GM03348 (cell line): ENCODE measurements around the gene ABCA1.

ENCODE experiments used
- DNase-seq: peaks from one replicate; pipeline ENCODE4 v3.0.0; 2012; ENCODE audit warnings: low spot score

ABCA1 gene

GRCh38 chr9:104758974-104759373 lies 169.0 kb downstream of the ABCA1 start:
- DNase-seq, result no peak

GRCh38 chr9:104750185-104750767 lies 177.7 kb downstream of the ABCA1 start:
- DNase-seq, result no peak

GRCh38 chr9:104748359-104749031 lies 179.5 kb downstream of the ABCA1 start:
- peak; percentile 51 for DNase-seq

- DNase-seq, result peak; percentile 95
These were observed 180.2 kb downstream of the ABCA1 start, which contains the start of gene NIPSNAP3A for GRCh38 chr9:104747565-104748358. TSS of gene NIPSNAP3A (plus strand) at chr9:104747683. CDS start at chr9:104747793, 110 bp downstream.

GRCh38 chr9:104747245-104747564 lies 180.8 kb downstream of the ABCA1 start:
- no peak for DNase-seq

GRCh38 chr9:104746798-104747197 lies 181.2 kb downstream of the ABCA1 start:
- DNase-seq, result no peak

GRCh38 chr9:104746285-104746684 lies 181.7 kb downstream of the ABCA1 start:
- DNase-seq, result no peak

GRCh38 chr9:104745852-104746251 lies 182.1 kb downstream of the ABCA1 start:
- DNase-seq, result no peak

GRCh38 chr9:104743376-104743985 lies 184.5 kb downstream of the ABCA1 start:
- DNase-seq, result peak; percentile 61

GRCh38 chr9:104740621-104741020 lies 187.3 kb downstream of the ABCA1 start:
- DNase-seq, result peak; percentile 57

- no peak for DNase-seq
These were observed 189.5 kb downstream of the ABCA1 start for GRCh38 chr9:104738452-104738851.
